ENCODE results near the gene ACAD11.
"Not testable (repeated sequence)": the region's sequence is repeated elsewhere in the genome, so short reads cannot be mapped to it uniquely, and the experiment has no call there.

The ACAD11 gene

DNA sequence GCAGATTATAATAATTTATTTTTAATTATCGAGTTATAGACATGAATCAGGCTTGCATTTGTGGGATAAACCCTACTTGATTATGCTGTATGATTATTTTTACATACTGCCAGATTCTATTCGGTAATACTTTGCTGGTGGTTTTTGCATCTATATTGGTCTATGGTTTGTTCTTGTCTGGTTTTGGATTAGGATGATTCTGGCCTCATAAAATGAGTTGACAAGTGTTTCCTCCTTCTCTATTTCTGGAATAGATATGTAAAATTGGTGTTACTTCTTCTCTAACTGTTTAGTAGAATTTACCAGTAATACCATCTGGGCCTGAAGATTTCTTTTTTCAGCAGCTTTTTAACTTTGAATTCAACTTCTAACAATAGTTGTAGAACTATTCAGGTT lies 95.5 kb downstream of the ACAD11 start:
- Mint-ChIP-seq H3K4me3 (no peak overlapping the region), H3K36me3 (ENCODE audit: low read depth) (peaks cover 36% of the 10 kb centered on the region), H3K27me3 (no peaks in the 10 kb centered on the region), H3K4me1 (peaks cover 12% of the 10 kb centered on the region), H3K27ac (no peak overlapping the region), H3K9me3 (peaks cover 4% of the 10 kb centered on the region)
- no peak for DNase-seq
- ATAC-seq, result no peak

DNA sequence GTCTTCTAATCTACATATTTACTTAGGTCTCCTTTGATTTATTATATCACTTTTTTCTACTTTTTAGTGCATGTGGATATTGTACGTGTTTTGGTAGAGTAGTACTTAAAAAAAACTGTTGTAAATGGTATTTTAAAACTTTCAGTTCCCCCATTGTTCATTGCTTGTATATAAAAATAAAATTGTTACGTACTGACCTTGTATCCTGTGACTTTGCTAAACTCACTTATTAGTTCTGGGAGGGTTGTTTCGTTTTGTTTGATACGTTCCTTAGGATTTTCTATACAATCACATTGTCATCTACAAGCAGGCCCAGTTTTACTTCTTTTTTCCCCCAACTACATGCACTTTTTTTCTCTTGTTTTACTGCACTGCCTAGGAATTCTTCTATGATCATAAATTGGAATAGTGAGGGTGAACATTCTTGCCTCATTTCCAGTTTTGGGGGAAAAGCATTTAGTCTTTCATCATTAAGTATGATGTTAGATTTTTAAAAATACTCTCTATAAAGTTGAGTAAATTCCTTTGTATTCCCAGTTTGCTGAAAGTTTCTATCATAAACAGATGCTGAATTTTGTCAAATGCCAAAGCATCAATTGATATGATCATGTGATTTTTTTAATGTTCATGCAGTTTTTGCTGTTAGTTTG lies 96.1 kb downstream of the ACAD11 start:
- Mint-ChIP-seq H3K9me3 (peaks cover 4% of the 10 kb centered on the region), H3K4me3 (no peak overlapping the region), H3K27me3 (no peaks in the 10 kb centered on the region), H3K4me1 (peaks cover 9% of the 10 kb centered on the region), H3K36me3 (ENCODE audit: low read depth) (peaks cover 35% of the 10 kb centered on the region), H3K27ac (no peak overlapping the region)
- DNase-seq (no peak), ATAC-seq (no peak)

DNA sequence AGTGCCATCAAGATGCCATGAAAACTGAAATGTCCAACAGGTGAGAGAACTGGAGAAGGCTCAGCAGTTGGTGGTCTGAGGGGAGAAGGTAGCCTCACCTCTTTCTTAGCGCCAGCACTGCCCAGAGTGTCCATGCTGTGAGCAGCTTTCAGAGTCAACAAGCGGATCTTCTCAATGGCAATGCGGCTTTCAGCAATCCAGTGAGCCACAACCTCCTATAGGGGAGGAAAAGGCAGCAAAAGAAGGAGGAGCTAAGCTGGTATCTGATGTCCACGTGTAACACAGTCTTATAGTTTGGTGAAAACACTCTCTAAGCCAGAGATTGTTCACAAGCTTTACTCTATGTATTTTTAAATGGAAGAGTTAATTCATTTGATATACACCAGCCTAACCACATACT lies 98.6 kb downstream of the ACAD11 start:
- peaks cover 5% of the 10 kb centered on the region for H3K4me1 Mint-ChIP-seq
- H3K27me3 Mint-ChIP-seq, result no peaks in the 10 kb centered on the region
- ATAC-seq (no peak), DNase-seq (no peak)
- H3K9me3 Mint-ChIP-seq, result peaks cover 4% of the 10 kb centered on the region
- H3K27ac Mint-ChIP-seq, result no peak overlapping the region
- no peak overlapping the region for H3K4me3 Mint-ChIP-seq
- peaks cover 33% of the 10 kb centered on the region for H3K36me3 Mint-ChIP-seq (ENCODE audit: low read depth)

DNA sequence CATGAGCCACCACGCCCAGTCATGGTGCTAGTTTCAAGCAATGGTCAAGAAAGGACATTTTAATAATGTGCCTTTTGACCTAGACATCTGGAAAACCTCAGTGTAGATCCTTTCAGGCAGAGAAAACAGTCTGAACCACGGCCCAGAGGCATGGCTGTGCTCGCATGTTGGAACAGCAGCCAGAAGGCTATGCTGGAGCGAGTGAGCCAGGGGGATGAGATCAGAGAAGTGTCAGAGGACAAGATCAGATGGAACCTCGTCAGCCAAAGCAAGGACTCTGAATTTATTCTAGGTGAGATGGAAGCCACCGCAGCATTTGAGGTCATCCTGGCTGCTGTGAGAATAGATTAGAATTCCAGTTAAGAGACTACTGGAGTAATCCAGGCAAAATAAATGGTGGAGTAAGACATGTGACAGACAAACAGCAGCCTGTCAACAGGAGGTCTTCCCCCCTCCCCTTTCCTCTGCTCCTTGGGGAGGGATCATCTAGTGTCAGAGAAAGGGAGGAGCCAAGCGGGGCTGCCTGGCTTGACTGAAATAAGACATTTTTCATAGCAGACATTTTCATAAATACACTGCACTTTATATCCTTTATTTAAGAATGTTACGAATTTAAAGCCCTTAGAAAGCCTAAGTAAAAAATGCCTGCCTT lies 103.0 kb downstream of the ACAD11 start:
- H3K4me1 Mint-ChIP-seq, result peaks cover 7% of the 10 kb centered on the region

DNA sequence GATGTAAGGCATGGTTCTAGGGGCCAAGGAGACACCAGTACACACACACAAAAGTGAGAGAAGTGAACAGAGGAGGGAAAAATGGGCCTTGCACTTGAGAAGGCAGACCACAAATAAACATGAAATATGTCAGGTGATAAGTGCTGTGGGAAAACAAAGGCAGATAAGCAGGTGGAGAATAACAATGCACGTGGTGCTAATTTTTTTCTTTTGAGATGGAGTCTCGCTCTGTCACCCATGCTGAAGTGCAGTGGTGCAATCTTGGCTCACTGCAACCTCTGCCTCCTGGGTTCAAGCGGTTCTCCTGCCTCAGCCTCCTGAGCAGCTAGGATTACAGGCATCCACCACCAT lies 103.6 kb downstream of the ACAD11 start:
- not testable (repeated sequence) for H3K9me3 Mint-ChIP-seq, ATAC-seq, H3K27ac Mint-ChIP-seq, H3K4me3 Mint-ChIP-seq, DNase-seq, H3K27me3 Mint-ChIP-seq
- H3K4me1 Mint-ChIP-seq, result peaks cover 14% of the 10 kb centered on the region
- peaks cover 14% of the 10 kb centered on the region for H3K36me3 Mint-ChIP-seq (ENCODE audit: low read depth)

More for the DNA sequence above, 103.0 kb downstream of the ACAD11 start:
- no peak overlapping the region for H3K27ac Mint-ChIP-seq
- peaks cover 14% of the 10 kb centered on the region for H3K36me3 Mint-ChIP-seq (ENCODE audit: low read depth)
- H3K4me3 Mint-ChIP-seq, result no peak overlapping the region
- no peaks in the 10 kb centered on the region for H3K9me3 Mint-ChIP-seq
- DNase-seq, result no peak
- ATAC-seq, result no peak
- H3K27me3 Mint-ChIP-seq, result no peaks in the 10 kb centered on the region

DNA sequence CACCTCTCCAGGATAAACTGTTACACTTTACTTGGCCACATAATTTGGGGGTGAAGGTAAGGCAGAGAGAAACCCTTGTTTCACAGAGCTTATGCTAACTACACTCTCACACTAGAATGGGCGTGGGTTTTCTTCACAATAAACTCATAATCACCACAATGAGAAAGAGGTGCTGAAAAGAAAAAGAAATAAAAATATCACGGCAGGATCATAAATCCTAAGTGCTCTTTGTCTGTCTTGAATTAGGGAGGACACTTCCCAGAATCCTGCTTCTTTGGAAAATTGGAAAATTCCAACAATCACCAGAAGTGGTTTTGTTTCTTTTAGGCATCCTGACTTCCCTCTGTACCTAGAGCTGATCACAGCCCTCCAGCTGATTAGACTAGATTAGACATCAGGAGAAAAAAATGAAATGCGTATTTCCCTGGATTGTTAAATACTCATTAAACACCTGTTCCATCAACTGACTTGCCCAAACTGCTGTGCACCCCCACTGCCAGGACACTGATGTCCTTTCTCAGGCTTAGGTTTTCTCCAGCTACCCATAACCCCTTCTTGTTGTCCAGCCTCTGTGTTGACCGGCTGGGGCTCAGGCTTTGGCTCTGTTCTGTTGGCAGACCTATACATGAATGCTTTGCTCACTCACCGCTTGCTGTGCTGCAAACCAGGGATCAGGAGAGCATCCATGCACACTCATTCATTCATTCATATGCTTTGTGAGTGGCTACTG lies 104.1 kb downstream of the ACAD11 start:
- Mint-ChIP-seq H3K27ac (peak overlapping the region; percentile 32), H3K4me1 (peaks cover 19% of the 10 kb centered on the region), H3K36me3 (ENCODE audit: low read depth) (peaks cover 10% of the 10 kb centered on the region), H3K9me3 (no peaks in the 10 kb centered on the region), H3K27me3 (no peaks in the 10 kb centered on the region), H3K4me3 (no peak overlapping the region)
- DNase-seq, result no peak
- ATAC-seq, result no peak

DNA sequence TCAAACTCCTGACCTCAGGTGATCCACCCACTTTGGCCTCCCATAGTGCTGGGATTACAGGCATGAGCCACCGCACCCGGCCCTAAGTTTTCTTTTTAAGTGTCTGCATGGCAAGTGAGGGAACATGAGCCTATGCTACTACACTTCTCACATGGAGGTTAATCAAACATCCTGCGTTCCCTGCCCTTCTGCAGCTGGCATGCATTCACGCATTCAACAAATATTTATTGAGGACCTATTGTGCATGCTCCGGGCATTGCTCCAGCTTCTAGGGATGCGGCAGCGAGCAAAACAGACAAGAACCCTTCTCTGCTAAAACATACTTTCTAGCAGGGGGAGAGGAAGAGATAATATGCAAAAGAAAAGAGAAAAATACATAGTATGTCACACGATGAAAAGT lies 105.2 kb downstream of the ACAD11 start:
- Mint-ChIP-seq H3K9me3 (peaks cover 3% of the 10 kb centered on the region), H3K27me3 (no peaks in the 10 kb centered on the region), H3K4me1 (peaks cover 29% of the 10 kb centered on the region), H3K27ac (no peak overlapping the region), H3K4me3 (no peak overlapping the region), H3K36me3 (ENCODE audit: low read depth) (peaks cover 11% of the 10 kb centered on the region)
- ATAC-seq (no peak), DNase-seq (no peak)

DNA sequence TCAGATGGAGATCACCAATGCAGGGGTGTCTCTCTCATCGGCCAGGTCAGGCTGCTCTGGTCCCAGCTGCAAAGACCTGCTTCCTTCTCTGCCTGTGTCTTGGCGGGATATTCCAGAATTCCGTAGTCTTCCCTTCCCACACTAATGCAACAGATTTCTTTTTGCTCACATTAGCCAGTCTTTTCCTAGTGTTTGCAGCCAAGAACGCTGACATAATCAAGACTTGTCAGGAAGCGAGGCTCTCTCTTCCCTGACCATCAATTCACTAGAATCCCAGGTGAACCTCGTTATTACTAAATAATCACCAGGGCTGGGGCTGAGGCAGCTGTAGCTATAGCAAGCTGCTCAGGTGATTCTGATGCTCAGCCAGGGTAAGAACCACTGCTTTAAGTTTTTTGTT lies 105.8 kb downstream of the ACAD11 start:
- Mint-ChIP-seq H3K36me3 (ENCODE audit: low read depth) (peaks cover 13% of the 10 kb centered on the region), H3K27ac (no peak overlapping the region), H3K27me3 (no peaks in the 10 kb centered on the region), H3K4me1 (peaks cover 33% of the 10 kb centered on the region), H3K9me3 (peaks cover 3% of the 10 kb centered on the region), H3K4me3 (no peak overlapping the region)
- DNase-seq (no peak), ATAC-seq (no peak)

DNA sequence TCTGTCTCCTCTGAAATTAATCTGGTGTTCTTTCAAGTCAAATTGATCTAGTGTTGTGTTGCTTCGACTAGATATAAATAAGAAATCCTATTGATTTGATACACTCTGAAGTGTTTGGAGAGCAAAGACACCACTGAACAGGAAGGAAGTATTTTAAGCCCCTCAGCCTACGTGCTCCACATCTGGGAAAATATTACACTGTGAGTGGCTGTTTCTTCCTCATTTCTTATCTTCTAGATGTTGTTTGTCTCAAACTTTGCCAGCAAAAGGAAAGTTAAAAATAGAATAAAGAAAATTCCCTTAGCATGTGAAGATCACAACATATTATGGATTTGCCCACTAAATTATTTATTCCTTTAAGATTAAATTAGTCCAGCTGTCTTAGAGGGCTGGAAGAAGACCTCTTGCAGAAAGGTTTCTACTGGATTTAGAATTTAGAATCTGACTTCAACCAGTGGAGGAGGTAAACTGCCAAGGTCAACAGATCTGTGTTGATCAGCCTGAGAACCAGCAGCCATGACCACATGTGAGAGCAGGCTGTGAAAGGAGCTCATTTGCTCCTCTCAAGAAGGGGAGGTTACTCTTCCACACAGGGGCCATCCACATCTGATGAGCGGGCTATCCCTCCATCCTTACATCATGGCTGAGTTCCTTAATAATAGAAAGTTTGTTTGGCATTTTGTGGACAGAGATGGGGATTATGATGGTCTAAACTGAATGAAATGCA lies 108.9 kb downstream of the ACAD11 start:
- H3K27me3 Mint-ChIP-seq, result no peaks in the 10 kb centered on the region
- ATAC-seq (peak; percentile 4), DNase-seq (no peak)
- peak overlapping the region; percentile 65 for H3K4me3 Mint-ChIP-seq
- peak overlapping the region; percentile 97 for H3K27ac Mint-ChIP-seq
- peaks cover 18% of the 10 kb centered on the region for H3K36me3 Mint-ChIP-seq (ENCODE audit: low read depth)
- H3K4me1 Mint-ChIP-seq, result peaks cover 47% of the 10 kb centered on the region
- H3K9me3 Mint-ChIP-seq, result peaks cover 3% of the 10 kb centered on the region

DNA sequence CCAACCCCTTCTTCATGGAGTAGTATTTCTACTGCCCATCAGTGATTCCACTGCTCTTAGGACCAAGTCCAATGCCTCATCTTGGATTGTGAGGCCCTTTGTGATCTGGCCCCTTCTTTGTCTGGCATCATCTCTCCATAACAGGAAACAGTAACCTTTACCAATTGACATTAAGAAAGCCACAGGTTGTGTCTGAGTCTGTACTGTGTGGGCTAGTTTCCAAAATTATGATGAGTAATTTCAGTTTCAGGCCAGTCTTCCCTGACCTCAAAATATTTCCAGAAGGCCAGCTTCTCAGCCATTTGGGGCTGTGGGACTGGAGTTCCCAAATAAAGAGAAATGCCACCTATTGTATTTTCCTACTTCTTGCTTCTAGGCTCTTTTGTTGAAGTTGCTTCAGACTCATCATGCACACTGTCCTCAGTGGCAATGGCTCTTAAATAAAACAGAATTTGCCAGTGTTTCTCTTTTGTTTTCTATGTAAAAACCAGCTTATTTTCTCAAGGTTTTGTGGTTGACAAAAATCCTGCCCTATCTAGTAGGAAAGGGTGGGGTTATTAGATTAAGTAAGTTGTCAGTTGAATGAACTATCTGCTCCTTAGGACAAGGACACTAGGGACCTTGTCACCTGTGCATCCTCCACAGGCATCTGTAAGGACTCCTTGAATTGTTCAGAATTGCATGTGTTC lies 109.6 kb downstream of the ACAD11 start:
- peaks cover 3% of the 10 kb centered on the region for H3K9me3 Mint-ChIP-seq
- H3K27me3 Mint-ChIP-seq, result no peaks in the 10 kb centered on the region
- DNase-seq, result peak; percentile 26
- peak overlapping the region; percentile 65 for H3K4me3 Mint-ChIP-seq
- peak; percentile 95 for ATAC-seq
- H3K27ac Mint-ChIP-seq, result peak overlapping the region; percentile 97
- H3K36me3 Mint-ChIP-seq (ENCODE audit: low read depth), result peaks cover 18% of the 10 kb centered on the region
- peaks cover 53% of the 10 kb centered on the region for H3K4me1 Mint-ChIP-seq

DNA sequence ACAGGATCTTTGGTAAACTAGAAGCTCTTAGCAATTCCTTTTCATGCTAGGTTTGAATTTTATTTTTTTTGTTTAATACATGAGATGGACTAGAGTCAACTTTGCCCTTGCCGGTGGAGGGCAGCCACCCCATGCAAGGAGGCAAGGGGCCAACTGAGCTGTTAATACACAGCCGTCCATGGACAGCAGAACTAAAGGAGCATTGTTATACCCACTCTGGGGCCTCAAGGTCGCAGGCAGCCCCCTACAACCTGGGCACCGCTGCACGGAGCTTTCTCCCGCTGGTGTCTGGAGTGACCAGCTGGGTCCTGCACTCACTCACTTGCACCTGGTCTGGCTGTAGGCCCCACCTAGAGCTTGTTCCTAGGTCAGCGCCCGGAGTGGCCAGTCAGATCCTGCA lies 110.4 kb downstream of the ACAD11 start:
- ATAC-seq, result no peak
- Mint-ChIP-seq H3K4me1 (peaks cover 60% of the 10 kb centered on the region), H3K27ac (peak overlapping the region; percentile 97), H3K9me3 (peaks cover 3% of the 10 kb centered on the region), H3K36me3 (ENCODE audit: low read depth) (peaks cover 23% of the 10 kb centered on the region), H3K27me3 (no peaks in the 10 kb centered on the region), H3K4me3 (peak overlapping the region; percentile 65)
- DNase-seq, result no peak

DNA sequence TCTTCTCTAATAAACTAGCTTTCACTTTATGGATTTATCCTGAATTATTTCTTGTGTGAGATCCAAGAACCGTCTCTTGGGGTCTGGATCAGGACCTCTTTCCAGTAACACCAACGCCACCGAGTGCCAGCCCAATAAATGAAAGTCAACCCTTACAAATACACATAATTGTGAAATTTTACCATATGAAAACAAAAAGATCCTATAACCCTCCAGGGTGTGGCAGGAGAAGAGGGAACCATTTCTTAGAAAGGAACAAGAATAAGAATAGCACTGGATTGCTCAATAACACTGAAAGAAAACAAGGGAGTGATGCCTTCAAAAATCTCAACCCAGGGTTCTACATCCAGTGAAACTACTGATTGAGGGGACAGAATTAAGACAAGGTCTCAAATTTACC lies 114.1 kb downstream of the ACAD11 start:
- peak overlapping the region; percentile 94 for H3K27ac Mint-ChIP-seq
- ATAC-seq (no peak), DNase-seq (no peak)
- peaks cover 78% of the 10 kb centered on the region for H3K4me1 Mint-ChIP-seq
- H3K4me3 Mint-ChIP-seq, result no peak overlapping the region
- peaks cover 31% of the 10 kb centered on the region for H3K36me3 Mint-ChIP-seq (ENCODE audit: low read depth)
- H3K27me3 Mint-ChIP-seq, result no peaks in the 10 kb centered on the region
- H3K9me3 Mint-ChIP-seq, result peaks cover 3% of the 10 kb centered on the region

DNA sequence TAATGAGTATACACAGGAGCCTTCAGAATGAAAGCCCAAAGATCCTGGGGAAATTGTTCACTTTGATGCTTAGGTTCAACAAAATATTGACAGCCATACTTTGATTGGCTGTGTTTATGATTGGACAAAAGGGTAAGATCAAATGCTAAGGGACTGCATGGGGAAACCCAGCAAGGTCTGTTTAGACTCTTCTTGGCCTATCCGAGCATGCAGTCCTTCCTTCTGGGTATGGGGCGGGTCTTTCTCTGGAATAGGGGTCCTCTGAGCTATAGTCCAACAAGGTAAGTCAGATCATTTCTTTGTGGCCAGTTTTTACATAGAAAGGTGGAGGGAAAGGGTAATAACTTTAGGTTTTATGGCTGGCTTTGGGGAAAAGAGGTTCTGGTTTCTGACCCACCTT lies 115.5 kb downstream of the ACAD11 start:
- H3K4me1 Mint-ChIP-seq, result peaks cover 65% of the 10 kb centered on the region

More for the DNA sequence above, 115.5 kb downstream of the ACAD11 start:
- H3K4me3 Mint-ChIP-seq, result peak overlapping the region; percentile 15
- no peaks in the 10 kb centered on the region for H3K27me3 Mint-ChIP-seq
- H3K36me3 Mint-ChIP-seq (ENCODE audit: low read depth), result peaks cover 28% of the 10 kb centered on the region
- H3K27ac Mint-ChIP-seq, result peak overlapping the region; percentile 94
- ATAC-seq (peak; percentile 64), DNase-seq (no peak)
- H3K9me3 Mint-ChIP-seq, result no peaks in the 10 kb centered on the region
